Fibroblast of pulmonary artery (primary cell): Measurements from ENCODE around the gene CBL.
"Not testable (repeated sequence)": the region's sequence is repeated elsewhere in the genome, so short reads cannot be mapped to it uniquely, and the experiment has no call there.

Source experiments
- DNase-seq: peaks from one replicate; pipeline ENCODE4 v3.0.0-alpha.2; 2010; ENCODE audit warnings: low read depth
- H3K4me3 ChIP-seq: replicated peaks from 2 replicates; pipeline ENCODE4 v1.5.1; 2011; ENCODE audit warnings: low read depth, mild to moderate bottlenecking, control low read depth, low read length, moderate library complexity
- TF ChIP-seq, protein P1 (sequence below): IDR thresholded peaks from 2 replicates; pipeline ENCODE4 v1.5.1; 2011; ENCODE audit warnings: mild to moderate bottlenecking, control low read depth, low read length, inconsistent platforms; ENCODE audit errors: missing control alignments

CBL gene

GRCh38 chr11:119210050-119210449 lies 3.9 kb downstream of the CBL start:
- no peak overlapping the region for H3K4me3 ChIP-seq
- TF ChIP-seq, protein P1, sequence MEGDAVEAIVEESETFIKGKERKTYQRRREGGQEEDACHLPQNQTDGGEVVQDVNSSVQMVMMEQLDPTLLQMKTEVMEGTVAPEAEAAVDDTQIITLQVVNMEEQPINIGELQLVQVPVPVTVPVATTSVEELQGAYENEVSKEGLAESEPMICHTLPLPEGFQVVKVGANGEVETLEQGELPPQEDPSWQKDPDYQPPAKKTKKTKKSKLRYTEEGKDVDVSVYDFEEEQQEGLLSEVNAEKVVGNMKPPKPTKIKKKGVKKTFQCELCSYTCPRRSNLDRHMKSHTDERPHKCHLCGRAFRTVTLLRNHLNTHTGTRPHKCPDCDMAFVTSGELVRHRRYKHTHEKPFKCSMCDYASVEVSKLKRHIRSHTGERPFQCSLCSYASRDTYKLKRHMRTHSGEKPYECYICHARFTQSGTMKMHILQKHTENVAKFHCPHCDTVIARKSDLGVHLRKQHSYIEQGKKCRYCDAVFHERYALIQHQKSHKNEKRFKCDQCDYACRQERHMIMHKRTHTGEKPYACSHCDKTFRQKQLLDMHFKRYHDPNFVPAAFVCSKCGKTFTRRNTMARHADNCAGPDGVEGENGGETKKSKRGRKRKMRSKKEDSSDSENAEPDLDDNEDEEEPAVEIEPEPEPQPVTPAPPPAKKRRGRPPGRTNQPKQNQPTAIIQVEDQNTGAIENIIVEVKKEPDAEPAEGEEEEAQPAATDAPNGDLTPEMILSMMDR, result no peak
- DNase-seq, result no peak

DNA sequence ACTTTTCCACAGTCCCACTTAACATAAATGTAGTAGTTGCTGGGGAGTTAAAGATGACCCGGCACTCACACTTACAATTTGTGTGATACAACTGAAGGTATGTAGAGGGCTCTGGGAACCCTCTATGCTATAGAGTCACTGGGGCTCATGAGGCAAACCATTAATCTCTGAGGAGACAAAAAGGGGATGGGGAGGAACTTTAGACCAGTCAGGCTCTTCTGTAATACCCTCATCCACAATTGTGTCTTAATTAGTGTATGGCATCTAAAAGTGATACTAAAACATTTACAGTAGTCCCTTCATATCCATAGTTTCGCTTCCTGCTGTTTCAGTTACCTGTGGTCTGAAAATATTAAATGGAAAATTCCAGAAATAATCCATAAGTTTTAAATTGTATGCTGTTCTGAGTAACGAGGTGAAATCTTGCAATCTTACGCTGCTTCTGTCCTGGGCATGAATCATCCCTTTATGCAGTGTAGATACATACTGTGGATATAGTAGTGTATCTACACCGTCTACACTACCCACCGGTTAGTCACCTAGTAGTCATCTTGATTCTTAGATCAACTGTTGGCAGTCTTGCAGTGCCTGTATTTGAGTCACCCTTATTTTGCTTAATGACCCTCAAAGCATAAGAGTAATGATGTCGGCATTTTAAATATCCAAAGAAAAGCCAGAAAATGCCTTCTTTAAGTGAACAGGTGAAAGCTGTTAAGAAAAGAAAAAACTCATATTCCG lies 12.2 kb downstream of the CBL start:
- no peak overlapping the region for H3K4me3 ChIP-seq
- TF ChIP-seq, protein P1, result no peak
- DNase-seq, result peak; percentile 82

- TF ChIP-seq, protein P1, result no peak
- no peak overlapping the region for H3K4me3 ChIP-seq
- peak; percentile 72 for DNase-seq
Observed at GRCh38 chr11:119222308-119222707, 16.2 kb downstream of the CBL start.

DNA sequence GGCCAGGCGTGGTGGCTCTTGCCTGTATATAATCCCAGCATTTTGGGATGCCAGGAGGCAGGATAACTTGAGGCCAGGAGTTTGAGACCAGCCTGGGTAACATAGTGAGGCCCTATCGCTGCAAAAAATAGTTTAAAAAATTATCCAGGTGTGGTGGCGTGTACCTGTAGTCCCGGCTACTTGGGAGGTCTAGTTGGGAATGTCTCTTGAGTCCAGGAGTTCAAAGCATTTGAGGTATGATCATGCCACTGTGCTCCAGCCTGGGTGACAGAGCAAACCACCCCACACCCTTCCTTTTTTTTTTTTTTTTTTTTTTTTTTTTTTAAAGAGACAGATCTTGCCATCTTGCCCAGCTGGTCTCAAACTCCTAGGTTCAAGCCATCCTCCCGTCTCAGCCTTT lies 16.8 kb downstream of the CBL start:
- H3K4me3 ChIP-seq, result no peak overlapping the region
- DNase-seq, result no peak
- TF ChIP-seq, protein P1, result no peak

DNA sequence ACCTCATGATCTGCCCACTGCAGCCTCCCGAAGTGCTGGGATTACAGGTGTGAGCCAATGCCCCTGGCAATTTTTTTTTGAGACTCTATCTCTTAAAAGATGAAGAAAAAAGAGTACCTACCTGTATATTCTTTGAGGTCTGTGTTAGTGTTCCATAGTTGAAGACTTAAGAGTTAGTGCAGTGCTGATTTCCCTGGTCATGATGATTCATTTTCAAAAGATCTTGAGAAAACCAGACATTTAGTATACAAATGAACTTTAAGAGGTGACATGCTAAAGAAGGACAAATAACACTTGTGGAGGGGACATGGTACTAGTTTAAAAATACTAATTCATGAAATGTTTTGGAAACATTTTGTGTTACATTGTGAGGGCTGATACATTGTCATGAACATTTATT lies 17.7 kb downstream of the CBL start:
- no peak overlapping the region for H3K4me3 ChIP-seq
- DNase-seq, result no peak
- TF ChIP-seq, protein P1, result no peak

GRCh38 chr11:119228535-119229287 lies 22.6 kb downstream of the CBL start:
- DNase-seq, H3K4me3 ChIP-seq: not testable (repeated sequence)

GRCh38 chr11:119229288-119229672 lies 23.1 kb downstream of the CBL start:
- no peak for DNase-seq
- no peak overlapping the region for H3K4me3 ChIP-seq
- TF ChIP-seq, protein P1, result no peak
